B cell (primary cell): ENCODE measurements around the gene TGM3. TPM values are rescaled to one million over a fixed set of nuclear protein-coding genes. Genes with fewer than 3 reads are reported as not detected.

Source experiments
- ATAC-seq: fragments of 200-7000 bp; cut with Tn5 transposase; one replicate; pipeline ENCODE4 v1.10.0; 2021; ENCODE audit warnings: low read depth, mild to moderate bottlenecking, moderate number of reproducible peaks, moderate library complexity
- CTCF ChIA-PET: fragments of 350-600 bp; sonication (Branson Sonifier 250); formaldehyde crosslinking; loops from one replicate; lab custom pipeline; 2021; ENCODE audit warnings: antibody characterized with exemption, inconsistent platforms; lab: Charles Lee
- POLR2A ChIA-PET: fragments of 350-600 bp; sonication (Branson Sonifier 250); formaldehyde crosslinking; loops from one replicate; lab custom pipeline; 2021; ENCODE audit warnings: antibody characterized with exemption; lab: Charles Lee
- DNase-seq: peaks from one replicate; pipeline ENCODE4 v3.0.0; 2013
- H2AFZ ChIP-seq: 2 replicates; pipeline ENCODE4 v1.6.1; 2012; ENCODE audit warnings: mild to moderate bottlenecking, low read depth, low read length; ENCODE audit not compliant: insufficient read depth, poor library complexity, severe bottlenecking
- H3K27ac ChIP-seq, 2 donors: 1 replicate in 1 of 2; 2 replicates in 1 of 2; pipeline ENCODE4 v1.5.1; 2012 to 2013; ENCODE audit warnings: low read length in 2 of 2, mild to moderate bottlenecking in 2 of 2, moderate library complexity in 1 of 2
- H3K27me3 ChIP-seq, 4 experiments: fragments of 200-600 bp in 1 of 4; sonication (generic) in 1 of 4; replicated peaks in 1 of 4; 1 replicate in 2 of 4; 2 replicates in 2 of 4; pipeline versions ENCODE4 v1.6.1 to v1.7.0; 2013 to 2016; ENCODE audit warnings: low read length in 3 of 4, mild to moderate bottlenecking in 2 of 4, mixed read lengths in 1 of 4, moderate library complexity in 1 of 4; ENCODE audit not compliant: insufficient read depth in 4 of 4, control insufficient read depth in 3 of 4; ENCODE audit errors: control extremely low read depth in 1 of 4
- H3K36me3 ChIP-seq, 2 experiments: replicated peaks in 1 of 2; 1 replicate in 1 of 2; 2 replicates in 1 of 2; pipeline versions ENCODE4 v1.6.1 to v1.7.1; 2013; ENCODE audit warnings: low read length in 1 of 2; ENCODE audit not compliant: insufficient read depth in 2 of 2, control insufficient read depth in 1 of 2; ENCODE audit errors: control extremely low read depth in 1 of 2, extremely low read depth in 1 of 2
- H3K4me1 ChIP-seq, 2 donors: fragments of 200-600 bp in 1 of 2; sonication (generic) in 1 of 2; 1 replicate in 1 of 2; 2 replicates in 1 of 2; pipeline versions ENCODE4 v1.5.1 to v1.6.1; 2013 to 2017; ENCODE audit warnings: low read length in 2 of 2; ENCODE audit not compliant: control insufficient read depth in 2 of 2, insufficient read depth in 2 of 2
- H3K4me2 ChIP-seq: replicated peaks from 2 replicates; pipeline ENCODE3; 2012; ENCODE audit warnings: mild to moderate bottlenecking, low read depth, low read length; ENCODE audit not compliant: poor library complexity, severe bottlenecking
- H3K4me3 ChIP-seq, 5 experiments: fragments of 200-600 bp in 1 of 5; sonication (generic) in 1 of 5; 1 replicate in 3 of 5; 2 replicates in 2 of 5; pipeline versions ENCODE4 v1.5.1 to v1.7.0; 2011 to 2016; ENCODE audit warnings: low read length in 4 of 5, mild to moderate bottlenecking in 4 of 5, low read depth in 2 of 5, control low read depth in 1 of 5, moderate library complexity in 1 of 5; ENCODE audit not compliant: insufficient read depth in 1 of 5; ENCODE audit errors: control extremely low read depth in 1 of 5, extremely low read depth in 1 of 5
- H3K79me2 ChIP-seq: fragments of 200-600 bp; sonication (generic); one replicate; pipeline ENCODE4 v1.6.0; 2016; ENCODE audit warnings: low read length; ENCODE audit not compliant: control insufficient read depth, insufficient read depth
- H3K9ac ChIP-seq: fragments of 200-600 bp; sonication (generic); 2 replicates; pipeline ENCODE4 v1.6.1; 2017; ENCODE audit warnings: mild to moderate bottlenecking, low read length, moderate library complexity
- H3K9me3 ChIP-seq, 3 donors: one replicate each; pipeline versions ENCODE4 v1.6.1 to v1.7.1; 2013; ENCODE audit warnings: low read length in 2 of 3; ENCODE audit not compliant: control insufficient read depth in 2 of 3, insufficient read depth in 1 of 3; ENCODE audit errors: control extremely low read depth in 1 of 3
- H4K20me1 ChIP-seq: 2 replicates; pipeline ENCODE4 v1.6.0; 2012; ENCODE audit warnings: mild to moderate bottlenecking, low read length; ENCODE audit not compliant: insufficient read depth, control insufficient read depth, poor library complexity, severe bottlenecking
- H3K27ac Mint-ChIP-seq: one replicate; pipeline ENCODE4 v1.8.0; 2021; ENCODE audit warnings: mixed read lengths
- H3K27me3 Mint-ChIP-seq: one replicate; pipeline ENCODE4 v1.8.0; 2021; ENCODE audit warnings: mixed read lengths
- H3K4me1 Mint-ChIP-seq: one replicate; pipeline ENCODE4 v1.8.0; 2021; ENCODE audit warnings: mixed read lengths
- H3K4me3 Mint-ChIP-seq: one replicate; pipeline ENCODE4 v1.8.0; 2021; ENCODE audit warnings: mixed read lengths
- H3K9me3 Mint-ChIP-seq: one replicate; pipeline ENCODE4 v1.8.0; 2022; ENCODE audit warnings: mixed read lengths; ENCODE audit not compliant: insufficient read depth
- CTCF ChIP-seq: fragments of 200-600 bp; IDR thresholded peaks from one replicate; pipeline ENCODE4 v1.8.0; 2022; ENCODE audit warnings: antibody characterized with exemption, mild to moderate bottlenecking
- EZH2 ChIP-seq: IDR thresholded peaks from 2 replicates; pipeline ENCODE4 v1.6.1; 2012; ENCODE audit warnings: borderline replicate concordance, low read depth, mild to moderate bottlenecking, moderate library complexity, low read length; ENCODE audit not compliant: insufficient read depth, poor library complexity, severe bottlenecking
- WGBS: methylation state at CpG from one replicate; pipeline ENCODE4 v1.1.5; 2013; ENCODE audit warnings: missing lambda C conversion rate; ENCODE audit not compliant: insufficient coverage; 5-methylcytosine and 5-hydroxymethylcytosine counted together
- intact Hi-C: fragments of 100-400 bp; cut with micrococcal nuclease; formaldehyde crosslinking; loops from one replicate; pipeline ENCODE4 v1.10.0; 2022
- polyA plus RNA-seq: library from polyadenylated mRNA; depleted of rRNA; stranded (reverse); fragments of >200 nt; gene quantifications from 2 replicates; pipeline ENCODE4 v1.2.3, GENCODE V29; 2012
- total RNA-seq, 2 donors: library from RNA; stranded (reverse); fragments of 120-200 nt in 1 of 2; gene quantifications; 1 replicate in 1 of 2; 2 replicates in 1 of 2; pipeline versions ENCODE4 v1.2.3 to v1.2.4, GENCODE V29; 2013 to 2022

TGM3 gene
- total and polyA plus RNA-seq, 2 donors (not counting 1 experiment from before 2014, with no cell fraction given): not detected

GRCh38 chr20:2365091-2365490 is 69.3 kb downstream of the TGM3 start:
- no peaks in the 10 kb centered on the region for H3K36me3 ChIP-seq
- peaks cover 0 to 13% (median 5%) of the 10 kb centered on the region in 3 donors for H3K9me3 ChIP-seq
- ATAC-seq: no peak
- ChIA-PET POLR2A (no interaction called here), CTCF (interaction anchor here (2.3 kb wide), 1 partner anchor 157 kb away, joined by 7 read pairs; no protein-coding TSS in a partner anchor)
- intact Hi-C loops: no loop called here
- peaks cover 28% of the 10 kb centered on the region for H3K27me3 Mint-ChIP-seq
- H3K79me2 ChIP-seq: no peaks in the 10 kb centered on the region
- no peak for DNase-seq
- H3K27me3 ChIP-seq: peaks cover 0 to 7% (median 3%) of the 10 kb centered on the region in 4 experiments
- no peak overlapping the region for H3K27ac Mint-ChIP-seq
- no peak for TF ChIP-seq CTCF
- TF ChIP-seq EZH2: no peak
- no peaks in the 10 kb centered on the region for H3K4me1 Mint-ChIP-seq
- H3K27ac ChIP-seq: no peak overlapping the region
- H3K4me3 ChIP-seq: no peak overlapping the region
- H4K20me1 ChIP-seq: no peaks in the 10 kb centered on the region
- H3K4me1 ChIP-seq: no peaks in the 10 kb centered on the region
- H3K9ac ChIP-seq: no peak overlapping the region
- WGBS: 90% methylated on average over 2 of the region's 2 CpGs
- H2AFZ ChIP-seq: no peak overlapping the region
- peaks cover 11% of the 10 kb centered on the region for H3K9me3 Mint-ChIP-seq
- H3K4me2 ChIP-seq: no peak overlapping the region
- no peak overlapping the region for H3K4me3 Mint-ChIP-seq

- Histone ChIP-seq H2AFZ (no peak overlapping the region), H3K27ac (no peak overlapping the region), H4K20me1 (no peaks in the 10 kb centered on the region), H3K9ac (no peak overlapping the region), H3K79me2 (no peaks in the 10 kb centered on the region), H3K4me1 (no peaks in the 10 kb centered on the region), H3K36me3 (no peaks in the 10 kb centered on the region), H3K27me3 (peaks cover 0 to 13% (median 5%) of the 10 kb centered on the region in 4 experiments), H3K9me3 (peaks cover 0 to 10% (median 5%) of the 10 kb centered on the region in 3 donors), H3K4me3 (no peak overlapping the region), H3K4me2 (no peak overlapping the region)
- Mint-ChIP-seq H3K27ac (no peak overlapping the region), H3K4me1 (no peaks in the 10 kb centered on the region), H3K4me3 (no peak overlapping the region), H3K9me3 (peaks cover 8% of the 10 kb centered on the region), H3K27me3 (peaks cover 30% of the 10 kb centered on the region)
- DNase-seq: no peak
- TF ChIP-seq EZH2 (no peak), CTCF (no peak)
- POLR2A ChIA-PET: no interaction called here
- WGBS: 64% methylated on average over 1 of the region's 3 CpGs
- CTCF ChIA-PET: interaction anchor here (2.3 kb wide), 1 partner anchor 157 kb away, joined by 7 read pairs; no protein-coding TSS in a partner anchor
- ATAC-seq: no peak
- intact Hi-C loops: no loop called here
Observed at GRCh38 chr20:2365666-2366065, 69.9 kb downstream of the TGM3 start.
